NB4 (cell line): ENCODE measurements around the gene AKR1C2.
"Not testable (repeated sequence)": the region's sequence is repeated elsewhere in the genome, so short reads cannot be mapped to it uniquely, and the experiment has no call there.

Experiments
- DNase-seq: peaks from one replicate; pipeline ENCODE4 v3.0.0; 2010; ENCODE audit warnings: low read depth
- H3K4me3 ChIP-seq: one replicate; pipeline ENCODE4 v1.5.1; 2011; ENCODE audit warnings: mild to moderate bottlenecking, low read depth, low read length, moderate library complexity
- CTCF ChIP-seq: IDR thresholded peaks from one replicate; pipeline ENCODE4 v1.5.1; 2012; ENCODE audit warnings: low read depth, low read length
- MAX ChIP-seq: IDR thresholded peaks from 2 replicates; pipeline ENCODE4 v1.6.1; 2011; ENCODE audit warnings: low read depth, low read length
- MYC ChIP-seq: IDR thresholded peaks from 2 replicates; pipeline ENCODE4 v1.6.1; 2011; ENCODE audit warnings: low read depth, low read length
- POLR2A ChIP-seq: IDR thresholded peaks from 2 replicates; pipeline ENCODE4 v1.6.1; 2011; ENCODE audit warnings: mild to moderate bottlenecking; ENCODE audit not compliant: insufficient read length; ENCODE audit errors: extremely low read depth

The AKR1C2 gene

GRCh38 chr10:4941540-4942330 is 61.9 kb downstream of the AKR1C2 start:
- no peak for DNase-seq
- TF ChIP-seq MYC (no peak), POLR2A (no peak), MAX (no peak), CTCF (no peak)
- H3K4me3 ChIP-seq = no peak overlapping the region

- not testable (repeated sequence) for DNase-seq, H3K4me3 ChIP-seq
These were observed 62.7 kb downstream of the AKR1C2 start for GRCh38 chr10:4940909-4941308.

GRCh38 chr10:4940073-4940428 is 63.6 kb downstream of the AKR1C2 start:
- not testable (repeated sequence) for DNase-seq, H3K4me3 ChIP-seq

GRCh38 chr10:4939224-4940072 is 64.2 kb downstream of the AKR1C2 start:
- no peak overlapping the region for H3K4me3 ChIP-seq
- TF ChIP-seq MAX (no peak), POLR2A (no peak), CTCF (no peak), MYC (no peak)
- no peak for DNase-seq
